HG02981 (cell line): Measurements from ENCODE around the gene TMEM127.
A peak's percentile ranks its signal among the peaks of the same experiment; 100 is the strongest.
"Not testable (repeated sequence)": the region's sequence is repeated elsewhere in the genome, so short reads cannot be mapped to it uniquely, and the experiment has no call there.

Source experiments
- ATAC-seq: cut with Tn5 transposase; IDR thresholded peaks from one replicate; pipeline ENCODE4 v1.9.1; 2021; ENCODE audit warnings: mild to moderate bottlenecking, moderate library complexity; ENCODE audit not compliant: unreplicated experiment

TMEM127 gene

GRCh38 chr2:96243843-96244242 is 22.0 kb downstream of the TMEM127 start:
- ATAC-seq: no peak

- ATAC-seq: peak; percentile 85
Measured at GRCh38 chr2:96241900-96242611, 23.7 kb downstream of the TMEM127 start.

DNA sequence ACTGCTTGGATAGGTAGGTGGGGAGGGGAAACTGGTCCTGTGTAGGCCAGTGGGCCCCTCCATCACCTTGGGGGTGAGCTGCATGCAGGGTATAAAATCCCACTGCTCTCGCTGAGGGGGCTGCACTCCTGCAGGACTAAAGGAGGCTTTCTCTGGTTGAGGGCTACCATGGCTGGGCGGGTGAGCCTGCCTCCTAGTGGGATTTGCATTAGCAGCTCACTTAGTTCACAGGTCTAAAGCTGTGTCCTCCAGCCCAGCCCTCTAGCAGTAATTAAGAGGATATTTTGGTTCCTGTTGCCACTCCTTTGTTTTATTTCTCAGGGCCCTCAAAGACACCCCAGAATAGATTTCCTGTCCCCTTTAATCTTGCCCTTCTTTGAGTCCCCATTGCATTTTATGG is 24.6 kb downstream of the TMEM127 start:
- ATAC-seq: no peak

- ATAC-seq: no peak
Measured at GRCh38 chr2:96240341-96241038, 25.3 kb downstream of the TMEM127 start.

DNA sequence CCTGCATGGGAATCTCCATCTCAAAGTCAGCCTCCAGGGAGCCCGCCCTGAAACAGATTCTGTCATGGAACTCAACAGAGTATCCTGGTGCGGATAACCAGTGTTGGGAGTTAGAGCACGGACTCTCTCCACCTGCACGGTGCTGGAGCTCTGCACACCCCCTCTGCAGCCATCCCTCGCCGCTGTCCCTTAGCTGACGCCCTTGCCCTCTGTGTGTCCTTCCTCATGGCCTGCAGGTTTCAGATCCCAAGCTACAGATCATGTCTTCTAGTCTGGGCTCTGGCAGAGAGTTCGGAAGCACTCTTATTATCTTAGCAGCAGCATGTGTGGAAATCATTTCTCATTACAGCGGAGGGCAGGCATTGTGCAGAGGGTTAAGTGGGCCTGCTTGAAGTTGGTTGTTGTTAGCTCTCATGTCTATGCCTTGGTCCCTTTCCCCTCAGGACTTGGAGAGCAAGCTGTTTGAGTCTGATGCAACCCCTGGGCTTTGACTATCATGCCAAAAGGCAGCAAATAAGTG is 26.0 kb downstream of the TMEM127 start:
- ATAC-seq: no peak

DNA sequence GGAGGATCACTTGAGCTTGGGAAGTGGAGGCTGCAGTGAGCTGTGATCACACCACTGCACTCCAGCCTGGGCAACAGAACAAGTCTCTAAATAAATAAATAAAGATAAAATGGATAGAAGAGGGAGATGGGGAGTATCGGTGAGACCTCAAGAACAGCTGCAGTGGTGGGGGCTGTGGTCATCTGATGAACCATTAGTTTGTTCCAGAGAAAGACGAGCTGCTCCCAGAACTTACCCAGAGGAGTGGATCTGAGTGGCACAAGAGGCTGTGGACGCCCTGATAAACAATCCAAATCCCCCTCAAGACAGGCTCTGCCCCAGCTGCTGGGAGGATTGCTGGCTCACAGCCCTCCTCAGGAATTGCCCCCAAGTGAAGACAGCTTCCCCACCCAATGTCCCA is 26.7 kb downstream of the TMEM127 start:
- ATAC-seq: no peak

- ATAC-seq: no peak
Measured at GRCh38 chr2:96238266-96238665, 27.5 kb downstream of the TMEM127 start.

GRCh38 chr2:96236882-96237281 is 28.9 kb downstream of the TMEM127 start:
- no peak for ATAC-seq

GRCh38 chr2:96233880-96234316 is 31.9 kb downstream of the TMEM127 start:
- peak; percentile 87 for ATAC-seq

DNA sequence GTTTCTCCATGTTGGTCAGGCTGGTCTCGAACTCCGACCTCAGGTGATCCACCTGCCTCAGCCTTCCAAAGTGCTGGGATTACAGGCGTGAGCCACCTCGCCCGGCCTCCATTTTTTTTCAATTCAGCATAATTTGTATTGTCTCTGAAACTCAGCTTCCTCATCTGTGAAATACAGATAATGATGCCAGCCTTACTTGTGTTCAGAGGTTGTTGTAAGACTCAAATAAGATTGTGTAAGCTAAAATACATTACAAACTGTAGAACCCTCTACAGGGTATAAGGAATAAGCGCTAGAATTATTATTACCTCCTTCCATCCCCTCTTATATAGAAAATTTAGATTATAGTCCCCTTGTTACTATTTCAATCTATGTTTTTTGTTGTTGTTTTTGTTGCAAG is 32.4 kb downstream of the TMEM127 start:
- no peak for ATAC-seq

- no peak for ATAC-seq
Measured at GRCh38 chr2:96231316-96231715, 34.5 kb downstream of the TMEM127 start.

GRCh38 chr2:96225016-96225533 is 40.7 kb downstream of the TMEM127 start:
- peak; percentile 88 for ATAC-seq

GRCh38 chr2:96221106-96221505 is 44.7 kb downstream of the TMEM127 start:
- not testable (repeated sequence) for ATAC-seq

- ATAC-seq: not testable (repeated sequence)
Measured at GRCh38 chr2:96219959-96220358, 45.8 kb downstream of the TMEM127 start.

DNA sequence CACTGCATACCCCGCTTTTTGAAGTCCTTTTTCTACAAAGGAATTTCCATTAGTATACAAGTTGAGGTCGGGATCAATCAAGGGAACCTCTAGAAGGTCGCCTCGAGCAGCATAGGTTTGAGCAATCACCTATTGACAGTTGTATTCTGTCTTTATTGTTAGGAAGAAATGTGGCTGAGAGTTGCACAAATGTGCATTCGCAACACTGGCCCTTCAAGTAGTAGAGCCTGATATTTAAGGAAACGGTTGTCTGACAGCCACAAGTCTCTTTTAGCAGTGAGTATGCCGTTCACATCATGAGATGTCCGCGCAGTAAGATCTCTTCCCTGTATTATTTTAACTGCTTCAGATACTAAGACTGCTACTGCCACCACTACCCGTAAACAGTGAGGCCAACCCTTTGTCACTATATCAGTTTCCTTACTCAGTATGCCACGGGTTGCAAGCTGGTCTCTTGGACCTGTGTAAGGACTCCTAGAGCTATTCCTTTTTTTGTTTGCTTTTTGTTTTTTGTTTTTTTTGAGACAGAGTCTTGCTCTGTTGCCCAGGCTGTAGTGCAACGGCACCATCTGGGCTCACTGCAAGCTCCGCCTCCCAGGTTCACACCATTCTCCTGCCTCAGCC is 47.2 kb downstream of the TMEM127 start:
- no peak for ATAC-seq

- ATAC-seq: no peak
Measured at GRCh38 chr2:96214554-96214953, 51.2 kb downstream of the TMEM127 start.

DNA sequence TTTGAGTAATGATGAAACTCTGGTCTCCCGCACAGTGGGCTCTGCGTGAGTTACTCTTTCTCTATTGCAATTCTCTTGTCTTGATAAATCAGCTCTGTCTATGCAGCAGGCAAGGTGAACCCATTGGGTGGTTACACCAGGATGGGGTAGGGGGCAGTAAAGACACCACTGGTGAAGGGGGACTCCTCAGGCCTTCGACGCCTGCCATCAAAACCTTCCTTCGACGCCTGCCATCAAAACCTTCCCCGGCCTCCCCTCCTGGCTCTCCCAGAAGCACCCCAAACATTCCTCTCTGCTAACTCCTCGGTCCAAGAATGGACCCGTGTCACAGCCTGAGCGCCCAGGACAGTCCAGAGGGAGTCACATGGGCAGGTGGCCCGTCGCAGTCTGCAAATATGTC is 52.4 kb downstream of the TMEM127 start:
- no peak for ATAC-seq

GRCh38 chr2:96212339-96212738 is 53.5 kb downstream of the TMEM127 start:
- no peak for ATAC-seq

GRCh38 chr2:96209729-96210085 is 56.1 kb downstream of the TMEM127 start:
- no peak for ATAC-seq

DNA sequence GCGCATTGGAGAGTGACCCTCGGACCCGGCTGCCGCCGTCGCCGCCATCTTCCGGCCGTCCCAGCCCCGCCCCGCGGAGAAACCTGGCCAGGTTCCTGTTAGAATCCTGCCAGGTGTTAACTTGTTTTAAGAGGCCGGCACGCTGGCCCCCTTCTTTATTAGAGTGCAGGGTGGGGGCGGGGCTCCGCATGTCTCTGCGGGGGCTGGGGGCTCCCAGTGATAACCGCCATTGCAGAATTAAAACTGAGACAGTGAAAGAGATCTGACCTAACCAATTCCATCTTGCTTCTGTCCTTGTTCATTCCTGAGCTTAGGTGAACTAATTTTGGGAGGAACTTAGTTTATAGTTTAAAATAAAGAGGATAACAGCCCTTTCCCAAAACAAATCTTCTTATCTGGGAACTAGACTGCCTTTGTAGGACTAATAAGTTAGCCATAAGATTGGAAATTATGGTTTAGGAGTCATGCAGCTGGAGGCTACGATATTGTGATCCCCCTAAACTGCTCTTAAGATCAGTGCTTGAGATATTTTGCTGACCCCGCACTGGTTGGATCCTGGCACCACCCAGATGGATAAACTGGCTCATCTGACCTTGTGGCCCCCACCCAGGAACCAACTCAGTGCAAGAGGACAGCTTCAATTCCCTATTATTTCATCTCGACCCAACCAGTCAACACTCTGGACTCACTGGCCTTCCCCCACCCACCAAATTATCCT is 56.6 kb downstream of the TMEM127 start:
- no peak for ATAC-seq
